HG03280 (cell line): ENCODE results near the gene PNMA6E.

ENCODE experiments used
- ATAC-seq: cut with Tn5 transposase; IDR thresholded peaks from one replicate; pipeline ENCODE4 v1.9.1; 2021; ENCODE audit warnings: mild to moderate bottlenecking, moderate library complexity; ENCODE audit not compliant: unreplicated experiment

PNMA6E gene

DNA sequence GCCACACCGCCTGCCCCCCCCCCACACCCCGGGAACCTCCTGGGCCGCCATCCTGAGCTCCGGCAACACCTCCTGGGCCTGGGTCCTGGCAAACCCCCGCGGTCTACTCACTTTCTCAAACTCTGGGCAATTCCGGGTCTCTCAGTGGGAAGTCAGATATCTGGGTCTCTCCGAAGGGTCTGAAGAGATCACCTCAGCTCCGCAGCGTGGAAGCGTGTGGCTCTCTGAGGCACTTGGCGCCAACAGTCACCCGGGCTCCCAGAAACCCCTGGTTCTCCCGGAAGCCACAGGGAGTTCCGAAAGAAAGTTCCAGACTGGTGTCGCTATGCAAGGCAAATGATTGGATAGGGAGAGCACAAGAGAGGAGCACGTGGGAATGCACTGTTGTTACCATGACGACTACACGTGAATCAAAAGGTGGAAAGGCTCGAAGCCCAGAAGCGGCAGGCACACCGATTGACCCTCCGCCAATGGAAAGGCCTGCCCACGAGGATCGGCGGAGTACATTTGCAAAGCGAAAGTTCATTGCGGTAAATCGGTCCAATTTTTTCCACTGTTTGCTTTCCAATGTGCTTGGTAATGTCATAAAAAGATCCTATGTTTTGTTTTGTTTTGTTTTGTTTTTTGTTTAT is at the start of gene PNMA6E:
Gene PNMA6E (minus strand): TSS at position 218 of the 632 bp plus-strand sequence. CDS start 2,501 bp downstream, outside the sequence.
- no peak for ATAC-seq

- ATAC-seq, result no peak
Observed at GRCh38 chrX:153450949-153451277, 49.8 kb upstream of the PNMA6E start.

- ATAC-seq, result no peak
Observed at GRCh38 chrX:153450114-153450948, 49.2 kb upstream of the PNMA6E start.

- ATAC-seq, result no peak
Observed at GRCh38 chrX:153449368-153450113, 48.4 kb upstream of the PNMA6E start.

- no peak for ATAC-seq
Observed at GRCh38 chrX:153448556-153449367, 47.6 kb upstream of the PNMA6E start.

DNA sequence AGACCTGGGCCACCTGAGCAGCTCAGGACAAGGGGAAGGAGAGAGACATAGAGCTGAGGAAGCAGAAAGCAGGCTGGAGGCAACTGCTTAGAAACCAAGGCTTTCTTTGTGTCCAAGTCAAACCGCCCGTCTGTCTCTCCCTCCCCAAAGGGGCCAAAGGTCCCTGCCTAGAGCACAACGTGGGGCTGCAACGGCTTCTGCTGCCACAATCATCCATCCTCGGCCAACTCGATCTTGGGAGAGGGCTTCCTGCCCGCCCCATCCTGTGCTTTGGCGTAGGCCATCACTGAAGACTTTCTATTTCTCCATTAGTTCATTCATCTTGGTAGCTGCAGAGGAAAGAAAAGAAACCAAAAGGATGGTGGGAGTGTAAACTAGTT is 46.4 kb upstream of the PNMA6E start:
- no peak for ATAC-seq

- ATAC-seq, result no peak
Observed at GRCh38 chrX:153446950-153447580, 45.9 kb upstream of the PNMA6E start.

DNA sequence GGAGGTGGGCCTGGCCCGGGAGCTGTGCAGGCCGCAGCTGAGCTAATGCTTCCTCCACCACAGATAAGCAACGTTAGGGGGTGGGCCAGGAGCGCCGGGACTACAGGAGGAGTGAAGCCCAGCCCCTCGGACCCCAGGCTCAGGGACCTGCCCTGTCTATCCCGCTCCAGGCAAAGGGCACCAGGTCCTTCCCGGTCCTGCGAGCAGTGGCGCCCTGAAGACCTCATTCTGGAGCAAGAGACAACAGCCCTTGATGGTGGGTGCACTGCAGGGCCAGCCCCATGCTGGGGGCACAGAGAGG is 45.4 kb upstream of the PNMA6E start:
- ATAC-seq, result no peak

GRCh38 chrX:153445856-153446635 is 44.9 kb upstream of the PNMA6E start, which contains the start of gene TREX2:
TSS of gene TREX2 (minus strand) at chrX:153446056. CDS start at chrX:153445430, 626 bp downstream.
- ATAC-seq, result no peak

DNA sequence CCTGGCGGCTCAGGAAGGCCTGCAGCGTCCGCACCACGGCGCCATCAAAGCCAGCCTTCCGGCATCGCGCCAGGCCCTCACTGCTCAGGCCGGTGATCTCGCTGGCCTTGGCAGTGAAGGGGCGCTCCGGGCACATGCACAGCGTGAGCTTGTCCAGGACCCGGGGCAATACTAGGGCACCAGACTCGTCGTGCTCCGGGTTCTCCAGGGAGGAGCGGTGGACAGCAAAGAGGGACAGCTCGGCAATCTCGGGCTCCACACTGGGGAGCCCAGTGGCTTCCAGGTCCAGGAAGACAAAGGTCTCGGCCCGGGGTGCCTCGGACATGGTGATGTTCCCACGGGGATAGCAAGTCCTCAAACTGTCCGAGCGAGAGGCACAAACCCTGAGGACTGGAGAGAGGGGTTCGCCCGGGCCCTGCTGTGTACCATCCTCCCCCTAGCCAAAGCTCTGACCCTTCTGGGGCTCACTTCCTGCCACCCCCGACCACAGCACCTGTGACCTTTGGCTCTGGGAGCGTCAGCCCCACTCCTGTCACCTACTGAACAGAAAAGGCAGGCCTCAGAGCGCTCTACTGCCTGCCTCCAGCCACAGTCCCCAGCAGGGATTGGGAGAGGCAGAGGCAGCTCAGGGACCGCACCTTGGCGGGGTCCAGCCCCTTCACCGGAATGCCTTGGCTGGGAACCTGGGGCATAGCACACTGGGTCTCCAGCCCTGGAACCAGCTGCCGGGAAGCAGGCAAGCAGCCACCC is 44.1 kb upstream of the PNMA6E start:
- no peak for ATAC-seq

DNA sequence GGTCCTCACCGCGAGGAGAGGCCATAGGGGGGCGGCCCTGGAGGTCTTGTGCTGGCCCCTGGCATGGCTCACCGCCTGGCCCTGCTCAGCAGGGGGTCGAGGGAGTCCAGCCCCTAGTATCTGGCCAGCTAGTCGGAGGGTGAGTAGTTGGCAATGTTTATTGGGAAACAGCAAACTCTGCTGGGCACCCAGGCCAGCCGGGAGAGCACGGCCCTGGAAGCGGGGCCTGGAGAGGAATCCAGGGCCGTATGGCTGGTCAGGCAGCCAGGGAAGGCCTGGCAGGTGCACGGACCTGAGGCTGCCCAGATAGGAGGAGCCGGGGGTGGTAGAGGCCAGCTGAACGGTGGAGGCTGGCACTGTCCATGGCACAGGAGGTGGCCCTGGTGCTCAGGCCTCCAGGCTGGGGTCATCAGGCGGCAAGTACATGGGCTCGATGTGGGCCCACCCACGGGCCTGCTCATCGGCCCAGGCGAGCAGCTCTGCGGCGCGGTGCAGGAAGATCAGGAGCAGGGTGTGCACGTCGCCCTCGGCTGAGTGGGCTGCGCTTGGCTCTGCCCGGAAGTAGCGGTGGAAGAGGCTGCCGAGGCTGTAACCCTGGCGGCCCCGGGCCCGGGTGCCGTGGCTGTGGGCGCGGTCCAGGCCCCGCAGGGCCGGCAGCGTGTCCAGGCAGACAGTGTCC is 43.3 kb upstream of the PNMA6E start:
- ATAC-seq, result no peak

- ATAC-seq, result no peak
Observed at GRCh38 chrX:153443476-153444332, 42.6 kb upstream of the PNMA6E start.

- no peak for ATAC-seq
Observed at GRCh38 chrX:153442463-153442862, 41.3 kb upstream of the PNMA6E start.

- no peak for ATAC-seq
Observed at GRCh38 chrX:153441981-153442380, 40.8 kb upstream of the PNMA6E start.

- no peak for ATAC-seq
Observed at GRCh38 chrX:153441296-153441695, 40.1 kb upstream of the PNMA6E start.

DNA sequence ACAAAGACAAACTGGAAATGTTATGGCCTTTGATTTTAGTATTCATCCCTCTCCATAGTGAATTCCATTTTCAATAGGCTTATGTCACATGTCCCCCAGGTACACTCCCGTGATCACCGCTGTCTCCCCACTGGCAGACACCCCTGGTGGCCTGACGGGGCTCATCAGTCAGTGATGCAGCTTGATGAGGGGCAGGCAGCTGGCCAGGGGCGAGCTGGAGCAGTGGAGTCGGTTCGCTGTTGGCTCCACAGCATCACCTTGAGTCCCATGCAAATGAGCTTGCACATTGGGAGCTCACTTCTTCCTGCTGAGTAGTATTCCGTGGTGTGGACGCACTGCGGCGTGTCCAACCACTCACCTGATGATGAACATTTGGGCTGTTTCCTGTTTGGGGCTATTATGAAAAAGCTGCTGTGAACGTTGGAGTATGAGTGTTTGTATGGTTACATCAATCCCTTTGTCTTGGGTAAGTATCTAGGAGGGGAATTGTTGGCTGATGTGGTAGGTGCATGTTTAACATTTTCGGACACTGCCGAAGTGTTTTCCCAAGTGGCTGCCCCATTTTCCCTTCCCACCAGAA is 39.5 kb upstream of the PNMA6E start:
- ATAC-seq, result no peak

GRCh38 chrX:153439977-153440376 is 38.8 kb upstream of the PNMA6E start:
- no peak for ATAC-seq
